ENCODE results near the gene ST3GAL5. TPM values are rescaled to one million over a fixed set of nuclear protein-coding genes. Genes with fewer than 3 reads are reported as not detected.
"Not testable (repeated sequence)": the region's sequence is repeated elsewhere in the genome, so short reads cannot be mapped to it uniquely, and the experiment has no call there.

ST3GAL5 gene
- total RNA-seq, 2 donors from 2014 or later: 5.5 to 20.4 TPM

- Histone ChIP-seq H3K27me3 (no peaks in the 10 kb centered on the region), H3K4me3 (no peak overlapping the region), H3K27ac (no peak overlapping the region), H3K9me3 (peaks cover 0 to under 1% of the 10 kb centered on the region in 2 donors), H3K4me1 (no peaks in the 10 kb centered on the region), H3K36me3 (no peaks in the 10 kb centered on the region)
- DNase-seq (ENCODE audit: low spot score): peak; percentile 40
- no peak for TF ChIP-seq CTCF (IDR thresholded peaks at IDR 0.05)
Measured at GRCh38 chr2:85838641-85839040, 50.1 kb downstream of the ST3GAL5 start.

- DNase-seq (ENCODE audit: low spot score): no peak
- H3K36me3 ChIP-seq: no peaks in the 10 kb centered on the region
Measured at GRCh38 chr2:85838181-85838580, 50.6 kb downstream of the ST3GAL5 start.

GRCh38 chr2:85834466-85834865 is 54.3 kb downstream of the ST3GAL5 start:
- Histone ChIP-seq H3K27me3 (no peaks in the 10 kb centered on the region), H3K4me1 (no peaks in the 10 kb centered on the region), H3K36me3 (no peaks in the 10 kb centered on the region), H3K4me3 (no peak overlapping the region), H3K27ac (no peak overlapping the region), H3K9me3 (no peaks in the 10 kb centered on the region)
- no peak for TF ChIP-seq CTCF (IDR thresholded peaks at IDR 0.05)
- DNase-seq (ENCODE audit: low spot score): no peak

More at GRCh38 chr2:85838181-85838580, 50.6 kb downstream of the ST3GAL5 start:
- Histone ChIP-seq H3K27ac (no peak overlapping the region), H3K9me3 (no peaks in the 10 kb centered on the region), H3K4me3 (no peak overlapping the region), H3K27me3 (no peaks in the 10 kb centered on the region), H3K4me1 (no peaks in the 10 kb centered on the region)
- no peak for TF ChIP-seq CTCF (IDR thresholded peaks at IDR 0.05)

GRCh38 chr2:85831735-85832134 is 57.1 kb downstream of the ST3GAL5 start:
- H3K4me3 ChIP-seq: no peak overlapping the region
- H3K36me3 ChIP-seq: no peaks in the 10 kb centered on the region
- H3K27me3 ChIP-seq: no peaks in the 10 kb centered on the region
- no peak for TF ChIP-seq CTCF (IDR thresholded peaks at IDR 0.05)
- no peak for DNase-seq (ENCODE audit: low spot score)
- H3K4me1 ChIP-seq: peaks cover 0 to 9% of the 10 kb centered on the region in 2 donors
- no peaks in the 10 kb centered on the region for H3K9me3 ChIP-seq
- no peak overlapping the region for H3K27ac ChIP-seq

- Histone ChIP-seq H3K27me3 (no peaks in the 10 kb centered on the region), H3K36me3 (no peaks in the 10 kb centered on the region), H3K9me3 (no peaks in the 10 kb centered on the region), H3K4me1 (peaks cover 0 to 9% of the 10 kb centered on the region in 2 donors), H3K4me3 (no peak overlapping the region), H3K27ac (no peak overlapping the region)
- no peak for TF ChIP-seq CTCF (IDR thresholded peaks at IDR 0.05)
- no peak for DNase-seq (ENCODE audit: low spot score)
Measured at GRCh38 chr2:85830645-85831044, 58.1 kb downstream of the ST3GAL5 start.

GRCh38 chr2:85829394-85829793 is 59.4 kb downstream of the ST3GAL5 start:
- not testable (repeated sequence) for H3K9me3 ChIP-seq; H3K4me3 ChIP-seq; H3K4me1 ChIP-seq; H3K36me3 ChIP-seq; H3K27ac ChIP-seq; DNase-seq (ENCODE audit: low spot score); H3K27me3 ChIP-seq
